GM21619 (cell line): ENCODE measurements around the gene TRIO.

Experiments
- ATAC-seq: cut with Tn5 transposase; IDR thresholded peaks from one replicate; pipeline ENCODE4 v1.9.1; 2021; ENCODE audit not compliant: unreplicated experiment

Gene TRIO

DNA sequence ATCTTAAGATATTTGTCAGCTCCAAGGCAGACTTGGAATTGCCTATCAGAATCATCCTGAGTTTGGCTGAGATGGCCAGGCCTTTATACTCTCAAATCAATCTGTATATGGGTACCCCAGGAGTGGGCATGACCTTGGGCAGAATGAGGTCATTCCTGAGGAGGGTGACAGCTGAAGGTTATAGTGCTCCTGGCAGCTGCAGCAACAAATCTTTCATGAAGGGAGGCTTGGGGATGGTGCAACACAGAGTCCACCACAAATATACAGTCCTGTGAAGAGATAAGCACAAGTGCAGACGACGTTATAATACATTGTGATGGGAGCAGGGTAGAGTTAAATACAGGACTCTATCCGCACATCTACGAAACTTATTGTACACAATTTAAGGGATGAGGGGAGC lies 21.1 kb upstream of the TRIO start:
- no peak for ATAC-seq

DNA sequence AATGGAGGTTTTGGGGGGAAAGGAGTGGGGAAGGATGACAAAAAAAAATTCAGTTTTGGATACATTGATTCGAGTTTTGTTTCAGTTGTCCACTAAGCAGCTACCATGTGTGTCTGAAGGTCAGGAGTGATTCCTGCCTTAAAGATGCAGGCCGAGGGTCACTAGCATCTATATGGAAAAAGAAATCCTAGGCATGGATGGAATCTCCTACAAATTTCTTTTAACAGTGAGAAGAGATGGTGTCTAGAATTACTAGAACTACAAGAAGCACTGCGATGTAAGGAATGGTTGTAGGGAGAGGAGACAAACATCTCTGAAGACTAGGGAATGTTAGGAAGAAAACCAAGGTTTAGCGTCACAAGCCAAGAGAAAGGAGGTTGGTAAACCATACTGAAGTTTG lies 19.6 kb upstream of the TRIO start:
- no peak for ATAC-seq

DNA sequence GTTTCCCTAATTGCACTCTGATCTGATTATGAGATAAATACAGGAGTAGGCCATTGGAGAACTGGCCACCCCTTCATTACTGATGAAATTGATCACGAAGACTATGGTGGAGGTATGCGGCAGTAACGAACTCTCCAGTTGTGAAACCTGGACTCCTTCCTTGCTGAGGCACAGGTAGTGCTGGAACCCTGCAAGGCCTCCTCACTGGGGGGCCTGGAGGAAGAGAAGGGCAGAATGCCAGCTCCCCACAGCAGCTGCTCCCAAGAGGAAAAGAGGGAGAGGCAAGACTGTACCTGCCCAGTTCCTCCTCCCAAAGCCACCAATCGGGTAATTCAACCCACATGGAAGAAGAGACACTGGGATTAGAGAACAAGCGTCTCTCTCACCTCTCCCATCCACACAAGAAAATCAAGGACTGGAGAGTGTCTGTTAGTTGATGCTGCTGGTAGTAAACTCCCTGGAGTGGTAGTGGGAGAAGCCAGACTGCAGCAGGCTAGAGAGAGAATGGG lies 19.1 kb upstream of the TRIO start:
- no peak for ATAC-seq

DNA sequence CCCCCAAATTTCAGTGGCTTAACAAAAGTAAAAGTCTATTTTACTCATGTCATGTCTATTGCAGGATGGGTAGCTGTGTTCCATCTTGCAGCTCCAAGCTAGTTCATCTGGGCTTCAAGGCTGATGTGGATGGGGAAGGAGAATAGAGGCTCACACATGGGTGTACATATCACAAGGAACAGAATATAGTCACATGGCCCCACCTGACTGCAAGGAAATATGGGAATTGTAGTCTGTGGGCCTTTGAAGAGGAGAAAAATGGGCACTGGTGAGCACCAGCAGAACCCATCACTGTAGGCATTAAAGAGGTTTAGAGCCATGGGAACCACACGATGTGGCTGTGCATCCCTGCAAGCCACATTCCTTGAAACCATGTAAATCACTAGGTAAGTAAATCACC lies 17.9 kb upstream of the TRIO start:
- no peak for ATAC-seq

DNA sequence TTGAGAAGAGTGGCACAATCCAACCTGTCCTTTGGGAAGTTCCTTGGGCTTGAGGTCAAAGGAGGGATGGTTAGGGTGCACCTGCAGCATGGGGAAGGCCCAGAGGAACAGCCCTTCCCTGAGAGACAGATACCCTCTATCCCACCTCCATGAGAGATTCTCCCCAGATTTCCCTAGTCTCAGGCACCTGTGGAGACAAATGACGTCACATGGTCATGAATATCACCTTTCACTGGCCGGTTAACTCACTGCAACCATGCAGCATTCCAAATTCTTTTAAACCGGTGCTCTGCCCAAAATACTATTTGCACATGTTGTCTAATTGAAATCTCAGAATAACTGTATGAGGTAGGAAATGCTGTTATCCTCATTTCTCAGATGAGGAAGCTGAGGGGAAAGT lies 15.6 kb upstream of the TRIO start:
- no peak for ATAC-seq

DNA sequence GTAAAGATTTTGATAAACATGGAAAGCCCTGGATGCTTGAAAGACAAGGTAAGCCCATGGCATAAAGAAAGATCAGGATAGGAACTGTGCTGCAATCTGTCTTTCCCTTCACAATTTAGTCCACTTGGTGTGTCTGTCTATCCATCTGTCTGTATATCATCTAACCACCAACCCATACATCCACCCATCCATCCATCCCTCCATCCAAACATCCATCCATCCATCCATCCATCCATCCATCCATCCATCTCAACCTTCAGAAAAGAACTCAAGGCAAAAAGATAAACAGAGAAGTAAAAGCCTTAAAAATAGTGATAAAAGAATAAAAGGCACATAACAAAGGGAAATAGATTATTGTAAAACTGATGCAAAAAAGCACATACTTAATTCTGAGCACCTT lies 15.1 kb upstream of the TRIO start:
- no peak for ATAC-seq

DNA sequence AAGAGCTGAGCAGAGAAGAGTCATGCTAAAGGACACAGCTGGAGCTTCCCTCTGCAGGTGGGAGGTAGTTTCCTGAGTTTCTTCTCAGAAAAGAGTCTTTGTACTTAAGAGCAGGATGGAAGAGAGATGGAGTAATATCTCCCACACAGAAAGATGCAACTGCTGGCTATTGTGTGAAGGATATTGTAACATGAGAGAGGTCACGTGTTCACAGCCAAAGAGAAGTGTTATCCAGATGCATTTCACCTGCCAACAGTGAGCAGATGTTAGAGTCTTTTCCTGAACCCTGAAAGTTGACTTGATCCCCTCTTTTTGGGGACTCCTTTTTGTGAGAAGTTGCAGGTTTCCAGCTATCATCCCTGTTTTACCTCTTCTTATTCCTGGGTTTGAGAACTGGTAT lies 14.0 kb upstream of the TRIO start:
- ATAC-seq, result no peak

DNA sequence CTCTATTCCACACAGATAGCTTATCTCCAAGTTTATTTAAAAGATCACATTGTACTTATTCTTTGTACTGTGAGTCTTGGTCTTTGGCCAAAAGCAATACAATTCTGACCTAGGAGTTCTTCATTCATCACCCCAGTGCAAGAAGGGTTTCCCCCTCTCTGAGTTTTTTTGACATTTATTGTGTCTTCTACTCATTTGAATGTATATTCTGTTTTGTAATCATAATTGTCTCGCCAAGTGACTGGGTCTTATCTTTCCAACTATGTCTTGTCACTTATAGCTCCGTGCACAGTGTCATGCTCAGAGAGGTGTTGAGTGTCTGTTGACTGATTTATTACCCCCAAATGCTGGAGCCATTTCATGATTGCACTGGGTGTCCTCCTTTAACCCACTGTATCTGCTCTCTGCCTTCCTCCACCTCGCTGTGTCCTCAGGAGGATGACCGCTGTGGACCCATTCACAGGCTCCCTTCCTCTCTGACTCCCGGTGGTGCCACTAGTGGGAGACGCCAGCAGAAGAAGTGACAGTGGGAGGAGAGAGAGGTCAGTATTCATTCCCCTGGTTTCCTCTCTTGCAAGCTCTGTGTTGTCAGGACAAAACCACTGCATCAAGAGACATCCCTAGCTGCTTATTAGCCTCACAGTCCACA lies 11.2 kb upstream of the TRIO start:
- ATAC-seq, result no peak

DNA sequence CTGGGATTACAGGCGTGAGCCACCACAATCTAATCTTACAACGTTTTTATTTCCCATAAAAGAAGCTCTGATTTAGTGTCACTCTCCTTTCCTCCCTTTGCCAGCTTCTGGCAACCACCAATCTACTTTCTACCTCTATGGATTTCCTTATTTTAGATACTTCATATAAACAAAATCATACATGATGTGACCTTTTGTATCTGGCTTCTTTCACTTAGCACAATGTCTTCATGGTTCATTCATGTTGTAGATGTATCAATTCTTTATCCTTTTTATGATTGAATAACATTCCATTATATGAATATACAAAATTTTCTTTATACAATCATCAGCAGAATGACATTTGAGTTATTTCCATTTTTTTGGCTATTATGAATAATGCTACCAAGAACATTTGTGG lies 9.7 kb upstream of the TRIO start:
- ATAC-seq, result no peak

DNA sequence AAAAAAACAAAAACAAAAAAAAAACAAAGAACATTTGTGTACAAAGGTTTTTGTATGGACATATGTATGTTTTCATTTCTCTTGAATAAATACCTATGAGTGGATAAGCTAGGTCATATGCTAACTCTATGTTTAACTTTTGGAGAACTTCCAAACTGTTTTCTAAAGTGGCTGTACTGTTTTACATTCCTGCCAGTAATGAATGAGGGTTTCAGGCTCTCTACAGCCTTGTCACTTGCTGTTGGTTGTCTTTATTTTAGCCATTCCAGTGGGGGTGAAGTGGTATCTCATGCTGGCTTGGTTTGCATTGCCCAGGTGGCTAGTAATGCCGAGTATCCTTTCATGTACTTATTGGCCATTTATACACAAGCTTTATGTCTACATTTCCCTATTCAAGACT lies 9.1 kb upstream of the TRIO start:
- no peak for ATAC-seq

DNA sequence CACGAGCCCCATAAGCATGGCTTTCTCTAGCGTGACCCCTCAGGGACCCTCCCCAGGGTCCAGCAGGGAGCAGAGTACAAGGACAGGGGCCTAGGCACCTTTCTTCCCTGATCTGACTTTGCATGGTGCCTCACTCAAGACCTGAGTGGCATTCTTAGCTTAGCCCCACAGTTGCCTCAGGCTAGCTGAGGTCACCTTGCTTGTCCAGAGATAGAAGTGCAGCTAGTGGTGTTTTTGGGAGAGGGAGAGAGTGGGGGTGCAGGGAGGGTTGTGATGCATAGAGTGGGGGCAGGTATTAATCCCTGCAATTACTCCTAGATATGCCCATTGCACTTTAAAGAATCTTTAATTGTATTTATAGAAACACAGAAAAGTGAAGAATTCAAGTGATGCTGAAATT lies 8.4 kb upstream of the TRIO start:
- ATAC-seq, result no peak

DNA sequence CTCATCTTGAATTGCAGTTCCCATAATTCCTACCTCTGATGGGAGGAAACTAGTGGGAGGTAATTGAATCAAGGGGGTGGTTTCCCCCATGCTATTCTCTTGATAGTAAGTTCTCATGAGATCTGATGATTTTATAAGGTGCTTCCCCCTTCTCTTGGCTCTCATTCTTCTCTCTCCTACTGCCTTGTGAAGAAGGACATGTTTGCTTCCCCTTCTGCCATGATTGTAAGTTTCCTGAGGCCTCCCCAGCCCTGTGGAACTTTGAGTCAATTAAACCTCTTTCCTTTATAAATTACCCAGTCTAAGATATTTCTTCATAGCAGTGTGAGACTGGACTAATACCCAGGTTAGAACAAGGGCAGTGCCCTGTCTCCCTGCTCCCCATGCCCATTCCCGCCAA lies 7.5 kb upstream of the TRIO start:
- no peak for ATAC-seq

DNA sequence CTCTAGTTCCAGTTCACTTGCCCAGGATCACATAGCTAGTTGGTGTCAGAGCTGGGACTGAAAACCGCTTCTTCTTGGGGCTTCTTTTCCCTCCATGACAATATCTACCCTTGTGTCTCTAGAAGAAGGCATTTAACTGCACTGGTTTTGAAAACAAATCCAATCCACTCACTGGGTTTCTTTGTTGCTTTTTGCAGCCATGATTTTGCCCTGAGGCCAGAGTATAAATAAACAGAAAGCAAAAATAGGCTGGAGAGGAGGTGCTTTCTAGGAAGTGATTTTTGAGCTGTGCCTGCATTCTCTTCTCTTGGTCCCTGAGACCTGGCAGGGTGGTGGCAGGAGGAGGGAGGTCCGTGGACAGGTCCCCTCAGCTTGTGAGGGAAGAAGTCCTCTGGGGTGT lies 6.9 kb upstream of the TRIO start:
- ATAC-seq, result no peak

DNA sequence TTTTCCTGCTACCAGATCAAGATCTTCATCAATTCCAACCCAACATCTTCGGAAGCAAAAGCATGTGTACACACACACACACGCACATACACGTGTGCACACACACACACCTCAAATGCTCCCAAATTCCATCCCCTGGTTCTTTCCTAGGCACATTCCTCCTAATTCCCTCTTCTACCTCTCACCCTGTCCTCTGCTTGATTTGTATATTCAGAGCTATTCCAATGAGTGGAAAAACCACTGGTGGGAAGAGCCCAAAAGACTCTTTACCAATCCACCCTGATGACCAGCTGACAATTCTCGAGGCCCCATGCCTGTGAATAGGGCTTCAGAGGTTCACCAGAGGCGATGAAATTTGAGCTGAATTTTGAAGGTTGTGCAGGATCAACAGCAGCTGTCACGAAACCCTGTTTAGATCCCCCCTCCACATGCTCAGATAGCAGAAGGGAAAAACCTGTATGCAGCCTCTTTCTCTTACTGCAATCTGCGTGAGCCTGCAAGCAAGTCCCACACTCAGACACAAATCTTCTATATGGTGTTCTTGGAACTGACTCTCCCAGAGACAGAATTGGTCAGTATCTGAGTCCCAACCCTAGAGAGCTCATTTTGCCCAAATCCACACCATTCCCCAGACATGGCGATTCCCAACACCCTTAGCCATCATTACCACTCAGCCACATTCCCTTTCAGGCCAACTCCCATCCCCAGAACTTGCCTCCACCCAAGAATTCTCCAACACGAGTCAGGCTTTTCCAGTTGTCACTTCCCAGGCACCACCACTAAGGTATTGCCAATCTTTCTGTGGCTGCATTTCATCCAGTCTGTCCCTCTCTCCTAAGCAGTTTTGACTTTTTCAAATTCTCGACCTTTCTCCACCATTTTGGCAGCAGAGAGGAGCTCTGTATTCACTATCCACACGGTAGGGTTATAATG lies 4.3 kb upstream of the TRIO start:
- no peak for ATAC-seq

DNA sequence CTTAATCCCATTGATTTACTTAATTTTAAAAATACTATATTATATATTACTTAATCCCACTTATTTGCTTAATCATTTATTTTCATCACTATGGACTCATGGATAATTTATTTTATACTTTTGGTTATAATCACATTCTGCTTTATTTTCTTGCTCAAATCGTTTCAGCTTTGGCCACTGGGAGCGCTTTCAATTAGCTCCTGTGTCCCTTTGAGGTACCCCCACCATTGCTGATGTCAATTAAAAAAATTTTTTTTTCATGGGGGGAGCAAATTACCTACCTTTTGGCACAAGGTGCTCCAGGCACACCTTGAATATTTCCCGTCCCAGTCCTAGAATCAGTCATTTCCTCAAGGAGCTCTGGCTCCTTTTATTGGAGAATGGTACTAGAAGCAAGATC lies 1.4 kb upstream of the TRIO start:
- ATAC-seq, result no peak

DNA sequence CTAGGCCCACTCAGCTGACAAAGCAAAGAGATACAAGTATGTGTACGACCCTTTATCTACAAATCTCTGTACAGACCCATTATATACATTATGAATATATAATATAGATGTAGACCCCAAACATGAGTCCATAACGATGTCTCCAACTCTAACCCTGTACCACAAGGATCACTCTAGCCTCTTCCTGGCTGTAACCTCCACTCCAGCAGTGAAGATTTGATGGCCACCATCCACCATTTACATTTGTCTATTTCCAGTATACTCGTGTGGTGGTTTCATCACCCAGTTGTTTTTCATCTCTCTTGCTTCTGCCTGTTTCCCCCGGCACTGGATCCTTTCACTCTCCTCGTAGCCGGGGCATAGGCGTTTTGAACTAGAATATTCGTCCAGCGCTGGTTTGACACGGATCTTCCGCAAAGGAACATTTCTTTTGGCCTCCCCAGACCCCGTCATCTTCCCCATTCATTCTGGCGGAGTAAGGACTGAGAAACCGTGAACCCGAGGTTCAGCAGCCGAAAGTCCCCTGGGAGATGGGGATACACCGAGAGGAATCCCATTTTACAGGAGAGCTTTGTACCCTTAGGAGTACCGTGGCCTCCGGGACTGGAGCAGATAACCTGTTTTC lies 828 bp upstream of the TRIO start:
- ATAC-seq, result peak; percentile 8

DNA sequence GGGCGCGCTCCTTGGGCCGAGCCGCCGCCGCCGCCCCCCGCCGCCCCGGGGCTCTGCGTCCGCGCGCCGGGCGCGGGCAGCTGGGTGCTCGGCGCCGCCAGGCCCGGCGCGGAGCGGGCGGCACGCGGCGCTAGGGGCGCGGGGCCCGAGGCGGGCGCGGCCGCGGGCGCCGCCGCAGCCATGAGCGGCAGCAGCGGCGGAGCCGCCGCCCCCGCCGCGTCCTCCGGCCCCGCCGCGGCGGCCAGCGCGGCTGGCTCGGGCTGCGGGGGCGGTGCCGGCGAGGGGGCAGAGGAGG lies 351 bp downstream of the TRIO start:
- ATAC-seq, result peak; percentile 5

DNA sequence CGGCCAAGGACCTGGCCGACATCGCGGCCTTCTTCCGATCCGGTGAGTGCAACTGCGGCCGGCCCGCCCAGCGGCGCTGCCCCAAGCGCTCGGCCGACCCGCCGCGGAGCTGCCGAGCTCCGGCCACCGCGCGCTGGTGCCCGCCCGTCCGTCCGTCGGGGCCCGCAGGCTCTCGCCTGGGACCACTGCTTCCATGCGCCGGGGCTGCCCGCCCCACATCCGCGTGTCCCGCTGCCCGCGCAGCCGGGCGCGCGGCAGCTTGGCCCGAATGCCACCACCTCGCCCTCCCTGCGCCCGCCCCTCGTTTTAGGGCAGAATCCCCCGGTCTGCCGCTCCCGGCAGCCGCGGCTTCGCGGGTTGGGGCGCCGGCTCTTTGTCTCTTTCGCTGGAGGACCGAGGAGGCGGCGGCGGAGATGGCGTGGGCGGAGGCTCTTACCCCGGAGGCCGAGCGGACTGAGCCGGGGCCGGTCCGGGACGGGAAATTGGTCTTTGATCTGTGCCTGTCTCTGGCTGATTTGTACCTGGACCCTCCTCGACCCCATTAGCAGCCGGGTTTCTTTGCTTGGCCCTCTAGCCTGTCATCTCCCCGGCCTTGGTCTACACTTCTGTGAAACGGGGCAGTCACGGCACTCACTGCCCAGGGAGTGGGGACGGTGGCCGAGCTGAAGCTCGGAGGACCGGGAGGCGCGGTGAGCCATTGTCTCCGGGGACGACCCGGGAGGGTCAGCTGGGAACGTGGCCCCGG lies 871 bp downstream of the TRIO start:
- peak; percentile 4 for ATAC-seq

DNA sequence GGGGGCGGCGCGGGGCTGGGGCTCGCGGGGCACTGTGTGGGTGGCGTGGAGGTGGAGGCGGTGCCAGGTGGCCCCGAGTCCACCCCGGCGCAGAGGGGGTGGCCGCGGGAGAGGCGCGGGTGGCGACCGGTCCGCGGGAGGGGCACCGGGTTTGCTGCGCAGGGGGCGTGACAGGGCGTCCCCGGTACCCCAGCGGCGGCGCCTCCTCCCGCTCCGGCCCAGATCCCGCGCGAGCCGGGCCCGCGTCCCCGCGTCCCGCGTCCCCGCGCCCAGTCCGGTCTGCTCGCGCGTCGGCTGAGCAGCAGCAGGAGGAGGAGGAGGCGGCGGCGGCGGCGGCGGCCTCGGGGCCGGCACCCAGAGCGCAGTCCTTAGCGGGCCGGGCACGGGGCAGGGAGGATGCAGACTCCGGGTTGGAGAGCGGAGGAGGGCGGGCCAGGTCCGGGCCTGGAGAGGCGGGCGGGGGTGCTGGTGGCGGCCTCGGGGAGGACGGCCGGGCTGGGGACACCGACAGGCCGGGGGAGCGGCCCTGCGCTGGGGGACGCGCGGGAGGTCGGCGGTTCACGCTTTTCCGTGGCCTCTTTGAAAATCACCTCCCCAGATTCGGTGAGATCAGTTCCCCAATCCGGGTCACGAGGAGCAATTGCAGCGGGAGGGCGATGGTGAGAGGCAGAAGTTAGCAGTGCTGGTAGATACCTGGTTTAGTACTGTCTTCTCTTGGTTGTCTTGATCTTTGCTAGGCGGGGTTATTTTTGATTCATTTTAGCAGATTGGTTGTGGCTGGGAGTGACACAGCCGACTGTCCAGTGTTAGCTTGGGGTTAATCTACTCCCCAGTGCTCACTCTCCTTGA lies 1.7 kb downstream of the TRIO start:
- peak; percentile 50 for ATAC-seq
